Endothelial cell of umbilical vein (primary cell): ENCODE results near the gene IL12A. TPM values are rescaled to one million over a fixed set of nuclear protein-coding genes. Genes with fewer than 3 reads are reported as not detected.
A peak's percentile ranks its signal among the peaks of the same experiment; 100 is the strongest.

ENCODE experiments used
- BruUV-seq: library from RNA; stranded (reverse); fragments of 400-500 nt; replicated peaks from 2 replicates; lab custom pipeline; 2021; lab: Mats Ljungman, UMichigan
- CTCF ChIA-PET: fragments of 300-600, 350-600 bp; sonication (Branson Sonifier 250); formaldehyde crosslinking; loops from one replicate; lab custom pipeline; 2021; ENCODE audit warnings: antibody characterized with exemption, inconsistent platforms; lab: Charles Lee
- POLR2A ChIA-PET: fragments of 300-600, 350-600 bp; sonication (Branson Sonifier 250); formaldehyde crosslinking; loops from one replicate; lab custom pipeline; 2021; ENCODE audit warnings: antibody characterized with exemption, inconsistent platforms; lab: Charles Lee
- DNase-seq: peaks from one replicate; pipeline ENCODE4 v3.0.0-alpha.2; 2011; ENCODE audit warnings: low read depth, low spot score
- FAIRE-seq: peaks from 2 replicates; lab custom pipeline; 2011; peaks lifted over from hg19 to GRCh38; lab: Jason Lieb, UNC
- H2AFZ ChIP-seq: 2 replicates; pipeline ENCODE4 v1.6.0; 2012; ENCODE audit warnings: low read depth, low read length, control low read depth, inconsistent platforms
- H3K27ac ChIP-seq: 2 replicates; pipeline ENCODE4 v1.5.1; 2011; ENCODE audit warnings: low read depth, mild to moderate bottlenecking, control low read depth, low read length, moderate library complexity; ENCODE audit not compliant: insufficient read depth
- H3K27me3 ChIP-seq, 2 experiments: 2 replicates each; pipeline versions ENCODE4 v1.6.0 to v1.6.1; 2011; ENCODE audit warnings: low read length in 2 of 2, mixed read lengths in 1 of 2; ENCODE audit not compliant: control insufficient read depth in 2 of 2, insufficient read depth in 2 of 2
- H3K36me3 ChIP-seq, 2 experiments: 2 replicates in 1 of 2; 3 replicates in 1 of 2; pipeline ENCODE4 v1.5.1; 2011; ENCODE audit warnings: low read length in 2 of 2, mild to moderate bottlenecking in 1 of 2, moderate library complexity in 1 of 2; ENCODE audit not compliant: control insufficient read depth in 2 of 2, insufficient read depth in 2 of 2; ENCODE audit errors: extremely low read depth in 1 of 2
- H3K4me1 ChIP-seq: 3 replicates; pipeline ENCODE4 v1.5.1; 2011; ENCODE audit warnings: mild to moderate bottlenecking, low read length; ENCODE audit not compliant: control insufficient read depth, insufficient read depth; ENCODE audit errors: extremely low read depth
- H3K4me2 ChIP-seq: 2 replicates; pipeline ENCODE4 v1.6.1; 2011; ENCODE audit warnings: low read length, control low read depth, mixed read lengths; ENCODE audit not compliant: insufficient read depth
- H3K4me3 ChIP-seq, 3 experiments: fragments of 200-600 bp in 1 of 3; sonication (generic), shearing (Covaris generic) in 1 of 3; replicated peaks in 1 of 3; 2 replicates each; pipeline ENCODE4 v1.5.1; 2011 to 2016; ENCODE audit warnings: control low read depth in 3 of 3, low read length in 3 of 3, mild to moderate bottlenecking in 2 of 3, inconsistent platforms in 1 of 3, low read depth in 1 of 3, moderate library complexity in 1 of 3; ENCODE audit not compliant: insufficient read depth in 1 of 3
- H3K79me2 ChIP-seq: 2 replicates; pipeline ENCODE4 v1.6.0; 2012; ENCODE audit warnings: low read length, inconsistent platforms; ENCODE audit not compliant: control insufficient read depth, insufficient read depth
- H3K9ac ChIP-seq: replicated peaks from 2 replicates; pipeline ENCODE3; 2011; ENCODE audit warnings: low read length, control low read depth; ENCODE audit not compliant: insufficient read depth; ENCODE audit errors: extremely low read depth
- H3K9me1 ChIP-seq: replicated peaks from 3 replicates; pipeline ENCODE4 v1.6.0; 2011; ENCODE audit warnings: mild to moderate bottlenecking, low read length; ENCODE audit not compliant: control insufficient read depth, insufficient read depth; ENCODE audit errors: extremely low read depth
- H3K9me3 ChIP-seq: replicated peaks from 2 replicates; pipeline ENCODE4 v1.5.1; 2012; ENCODE audit warnings: low read length, inconsistent platforms; ENCODE audit not compliant: control insufficient read depth, insufficient read depth
- H4K20me1 ChIP-seq: replicated peaks from 2 replicates; pipeline ENCODE3; 2011; ENCODE audit warnings: mild to moderate bottlenecking, low read length; ENCODE audit not compliant: control insufficient read depth, insufficient read depth; ENCODE audit errors: extremely low read depth
- FOS ChIP-seq: IDR thresholded peaks from 2 replicates; pipeline ENCODE4 v1.6.1; 2011; ENCODE audit warnings: mild to moderate bottlenecking, low read length, moderate library complexity, borderline replicate concordance; ENCODE audit not compliant: insufficient read depth
- GATA2 ChIP-seq: IDR thresholded peaks from 2 replicates; pipeline ENCODE4 v1.7.0; 2011; ENCODE audit warnings: low read depth, mild to moderate bottlenecking, moderate library complexity, mixed read lengths, low read length; ENCODE audit not compliant: insufficient read length, insufficient read depth
- JUN ChIP-seq: IDR thresholded peaks from 2 replicates; pipeline ENCODE4 v1.6.1; 2011; ENCODE audit warnings: borderline replicate concordance, low read depth; ENCODE audit not compliant: insufficient read length, insufficient read depth
- dilution Hi-C: fragments of 300-500 bp; cut with MboI; formaldehyde crosslinking; loops from one replicate; pipeline ENCODE4 v1.15.0; 2019; ENCODE audit warnings: low sequenced_read_pairs; ENCODE audit not compliant: extremely low pct_ligation_motif_present
- intact Hi-C: fragments of 100-400 bp; cut with micrococcal nuclease; formaldehyde crosslinking; loops from one replicate; pipeline ENCODE4 v1.10.0; 2022
- polyA plus RNA-seq, 4 experiments: library from polyadenylated mRNA; depleted of rRNA in 3 of 4; stranded (reverse) in 3 of 4; unstranded in 1 of 4; fragments of >200 nt; gene quantifications; 2 replicates each; pipeline versions ENCODE4 v1.2.1 to v1.2.3, GENCODE V29; 2011 to 2012; ENCODE audit warnings: missing spikeins in 1 of 4
- total RNA-seq: library from RNA; stranded (reverse); gene quantifications from 2 replicates; pipeline ENCODE4 v1.2.3, GENCODE V29; 2021
- TF ChIP-seq, protein P1 (sequence below), 2 donors: IDR thresholded peaks; 1 replicate in 1 of 2; 2 replicates in 1 of 2; pipeline ENCODE4 v1.5.1; 2011; ENCODE audit warnings: low read length in 2 of 2, mild to moderate bottlenecking in 2 of 2, moderate library complexity in 2 of 2, control low read depth in 1 of 2, inconsistent platforms in 1 of 2, low read depth in 1 of 2; ENCODE audit not compliant: insufficient read depth in 1 of 2; ENCODE audit errors: extremely low read depth in 1 of 2

IL12A gene
- total and polyA plus RNA-seq, 2 donors (not counting 3 experiments of a cell fraction or from before 2014, with no cell fraction given), result 1.6 to 1.7 TPM

DNA sequence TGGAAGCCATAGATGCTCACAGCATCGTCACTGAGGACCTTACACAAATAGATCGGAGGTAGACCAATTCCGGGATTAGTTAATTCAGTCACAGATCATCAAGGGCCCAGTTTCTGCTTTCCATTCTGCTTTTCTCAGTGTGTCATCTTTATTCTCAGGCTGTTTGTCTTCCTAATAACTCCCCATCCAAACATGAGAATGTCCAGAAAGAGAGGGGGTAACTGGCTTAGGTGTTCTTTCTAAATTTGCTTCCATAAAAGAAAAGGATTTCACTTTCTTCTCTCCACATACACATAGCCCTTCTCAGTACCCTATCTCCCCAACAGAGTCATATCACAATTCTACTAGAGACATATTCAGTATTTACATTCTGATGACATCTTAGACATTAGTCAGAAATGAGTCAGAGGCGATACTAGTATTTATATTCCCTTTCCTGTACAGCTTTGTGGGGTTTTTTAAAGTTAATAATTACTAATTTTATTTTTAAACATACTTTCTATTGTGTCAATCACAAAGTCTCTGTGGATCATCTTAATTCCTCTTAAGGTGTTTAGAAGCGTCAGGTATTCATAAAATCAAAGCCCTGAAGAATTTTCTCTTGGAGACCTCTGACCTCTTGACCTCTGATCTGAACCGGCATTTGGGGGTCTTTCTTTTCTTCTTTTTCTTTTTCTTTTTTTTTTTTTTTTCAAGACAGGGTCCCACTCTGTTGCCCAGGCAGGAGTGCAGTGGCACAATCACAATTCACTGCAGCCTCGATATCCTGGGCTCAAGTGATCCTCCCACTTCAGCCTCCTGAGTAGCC, 24.3 kb upstream of the IL12A start:
- ChIA-PET CTCF (no interaction called here), POLR2A (no interaction called here)
- DNase-seq (peak; percentile 52), FAIRE-seq (peak; percentile 53)
- H3K4me2 ChIP-seq, result no peak overlapping the region
- H2AFZ ChIP-seq, result no peak overlapping the region
- H3K36me3 ChIP-seq, result no peaks in the 10 kb centered on the region
- TF ChIP-seq GATA2, result peak; percentile 14
- TF ChIP-seq FOS, result peak; percentile 96
- TF ChIP-seq, protein P1, sequence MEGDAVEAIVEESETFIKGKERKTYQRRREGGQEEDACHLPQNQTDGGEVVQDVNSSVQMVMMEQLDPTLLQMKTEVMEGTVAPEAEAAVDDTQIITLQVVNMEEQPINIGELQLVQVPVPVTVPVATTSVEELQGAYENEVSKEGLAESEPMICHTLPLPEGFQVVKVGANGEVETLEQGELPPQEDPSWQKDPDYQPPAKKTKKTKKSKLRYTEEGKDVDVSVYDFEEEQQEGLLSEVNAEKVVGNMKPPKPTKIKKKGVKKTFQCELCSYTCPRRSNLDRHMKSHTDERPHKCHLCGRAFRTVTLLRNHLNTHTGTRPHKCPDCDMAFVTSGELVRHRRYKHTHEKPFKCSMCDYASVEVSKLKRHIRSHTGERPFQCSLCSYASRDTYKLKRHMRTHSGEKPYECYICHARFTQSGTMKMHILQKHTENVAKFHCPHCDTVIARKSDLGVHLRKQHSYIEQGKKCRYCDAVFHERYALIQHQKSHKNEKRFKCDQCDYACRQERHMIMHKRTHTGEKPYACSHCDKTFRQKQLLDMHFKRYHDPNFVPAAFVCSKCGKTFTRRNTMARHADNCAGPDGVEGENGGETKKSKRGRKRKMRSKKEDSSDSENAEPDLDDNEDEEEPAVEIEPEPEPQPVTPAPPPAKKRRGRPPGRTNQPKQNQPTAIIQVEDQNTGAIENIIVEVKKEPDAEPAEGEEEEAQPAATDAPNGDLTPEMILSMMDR (IDR thresholded peaks at IDR 0.05; ENCODE audit: extremely low read depth in 1 of 2, insufficient read depth in 1 of 2, low read depth in 1 of 2, low read length in 2 of 2), result no peak
- TF ChIP-seq JUN, result peak; percentile 58
- BruUV-seq, result no TSS peak
- no peaks in the 10 kb centered on the region for H3K9me3 ChIP-seq
- dilution Hi-C loops, result no loop called here
- H3K4me1 ChIP-seq, result peaks cover 7% of the 10 kb centered on the region
- H4K20me1 ChIP-seq, result no peaks in the 10 kb centered on the region
- H3K9me1 ChIP-seq, result no peaks in the 10 kb centered on the region
- no peaks in the 10 kb centered on the region for H3K79me2 ChIP-seq
- H3K27ac ChIP-seq, result no peak overlapping the region
- H3K9ac ChIP-seq, result no peak overlapping the region
- no peak overlapping the region for H3K4me3 ChIP-seq
- no peaks in the 10 kb centered on the region for H3K27me3 ChIP-seq
- intact Hi-C loops, result no loop called here
